ENCODE data around the gene MPO.

- TF ChIP-seq CTCF (IDR thresholded peaks at IDR 0.05), result no peak
- TF ChIP-seq POLR2AphosphoS5 (IDR thresholded peaks at IDR 0.05), result no peak
- no peak for TF ChIP-seq POLR2A (IDR thresholded peaks at IDR 0.05)
Observed at GRCh38 chr17:58289869-58290268, 9.1 kb upstream of the MPO start.
